Measurements from ENCODE around the gene SMAD7.

The SMAD7 gene

GRCh38 chr18:48950536-48951447 is at the start of gene SMAD7:
Gene SMAD7 (minus strand): TSS chr18:48950965. CDS start chr18:48950424, 541 bp downstream.
- no peak for DNase-seq (ENCODE audit: low read depth in 2 of 2)

- DNase-seq (ENCODE audit: low read depth in 2 of 2) = no peak
These were observed 48.8 kb upstream of the SMAD7 start for GRCh38 chr18:48999569-48999968.

GRCh38 chr18:48997985-48998831 is 47.4 kb upstream of the SMAD7 start:
- no peak for DNase-seq (ENCODE audit: low read depth in 2 of 2)

GRCh38 chr18:48997681-48997984 is 46.9 kb upstream of the SMAD7 start:
- DNase-seq (ENCODE audit: low read depth in 2 of 2) = no peak

- DNase-seq (ENCODE audit: low read depth in 2 of 2) = no peak
These were observed 46.2 kb upstream of the SMAD7 start for GRCh38 chr18:48996901-48997463.

GRCh38 chr18:48996041-48996440 is 45.3 kb upstream of the SMAD7 start:
- DNase-seq (ENCODE audit: low read depth in 2 of 2) = no peak

- no peak for DNase-seq (ENCODE audit: low read depth in 2 of 2)
These were observed 44.4 kb upstream of the SMAD7 start for GRCh38 chr18:48994926-48995835.

GRCh38 chr18:48994044-48994651 is 43.4 kb upstream of the SMAD7 start:
- no peak for DNase-seq (ENCODE audit: low read depth in 2 of 2)

- no peak for DNase-seq (ENCODE audit: low read depth in 2 of 2)
These were observed 42.8 kb upstream of the SMAD7 start for GRCh38 chr18:48993586-48993985.

GRCh38 chr18:48992791-48993555 is 42.2 kb upstream of the SMAD7 start:
- DNase-seq (ENCODE audit: low read depth in 2 of 2) = no peak

- DNase-seq (ENCODE audit: low read depth in 2 of 2) = no peak
These were observed 41.4 kb upstream of the SMAD7 start for GRCh38 chr18:48992133-48992532.

GRCh38 chr18:48991676-48992075 is 40.9 kb upstream of the SMAD7 start:
- no peak for DNase-seq (ENCODE audit: low read depth in 2 of 2)

GRCh38 chr18:48991319-48991660 is 40.5 kb upstream of the SMAD7 start:
- no peak for DNase-seq (ENCODE audit: low read depth in 2 of 2)

GRCh38 chr18:48990481-48991318 is 39.9 kb upstream of the SMAD7 start:
- DNase-seq (ENCODE audit: low read depth in 2 of 2) = no peak

GRCh38 chr18:48989304-48990303 is 38.8 kb upstream of the SMAD7 start:
- no peak for DNase-seq (ENCODE audit: low read depth in 2 of 2)

GRCh38 chr18:48988508-48989303 is 37.9 kb upstream of the SMAD7 start:
- no peak for DNase-seq (ENCODE audit: low read depth in 2 of 2)

- DNase-seq (ENCODE audit: low read depth in 2 of 2) = no peak
These were observed 37.1 kb upstream of the SMAD7 start for GRCh38 chr18:48987821-48988220.
